Measurements from ENCODE around the gene TMEM209. TPM values are rescaled to one million over a fixed set of nuclear protein-coding genes. Genes with fewer than 3 reads are reported as not detected.
A peak's percentile ranks its signal among the peaks of the same experiment; 100 is the strongest.

Gene TMEM209
- total RNA-seq, 1 donor from 2014 or later: 22.7 TPM

DNA sequence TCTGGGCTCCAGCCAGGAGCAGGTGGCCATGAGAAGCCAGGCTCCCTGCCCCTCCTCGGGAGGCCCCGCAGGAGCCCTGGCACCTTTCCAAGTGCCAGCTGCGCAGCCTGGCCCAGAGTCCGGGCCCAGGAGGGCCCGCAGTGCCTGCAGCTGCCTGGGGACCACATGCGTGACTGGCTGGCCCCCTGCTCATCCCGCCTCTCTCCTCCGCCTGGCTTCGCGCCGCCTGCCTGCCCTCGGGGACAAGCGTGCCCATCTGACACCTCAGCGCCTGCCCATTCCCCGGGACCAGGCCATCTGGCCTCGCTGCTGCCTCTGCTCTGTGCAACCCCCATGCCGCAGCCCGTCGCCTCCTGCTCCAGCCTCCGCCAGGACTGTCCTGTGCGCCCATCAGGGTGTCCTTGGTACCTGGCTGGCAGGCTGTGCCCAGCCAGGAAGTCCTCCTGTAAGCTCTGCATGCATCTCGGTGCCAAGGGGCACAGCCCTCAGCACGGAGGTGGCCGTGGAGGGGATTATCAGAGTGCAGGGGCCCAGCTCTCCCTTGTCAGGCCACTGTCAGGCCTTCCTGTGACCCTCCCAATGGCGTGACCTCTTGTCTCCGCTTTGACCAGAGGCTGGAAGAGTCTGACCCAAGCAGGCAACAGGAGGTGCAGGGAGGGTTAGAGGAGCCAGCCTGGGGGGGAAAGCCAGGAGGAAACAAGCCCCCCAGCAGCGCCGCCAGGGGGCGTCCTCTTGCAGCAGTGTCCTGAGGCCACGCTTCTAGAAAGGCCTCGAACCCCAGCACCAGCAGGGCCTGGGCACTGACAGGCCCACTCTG lies 50.5 kb downstream of the TMEM209 start:
- Mint-ChIP-seq H3K4me3 (ENCODE audit: unreplicated experiment) (no peak overlapping the region), H3K4me1 (ENCODE audit: unreplicated experiment) (peaks cover 2% of the 10 kb centered on the region), H3K36me3 (ENCODE audit: unreplicated experiment) (peaks cover 15% of the 10 kb centered on the region), H3K27me3 (ENCODE audit: unreplicated experiment) (no peaks in the 10 kb centered on the region), H3K9me3 (ENCODE audit: unreplicated experiment) (no peaks in the 10 kb centered on the region), H3K27ac (ENCODE audit: unreplicated experiment) (no peak overlapping the region)
- peak; percentile 85 for DNase-seq (ENCODE audit: extremely low spot score, unreplicated experiment)
- TF ChIP-seq, protein P1, sequence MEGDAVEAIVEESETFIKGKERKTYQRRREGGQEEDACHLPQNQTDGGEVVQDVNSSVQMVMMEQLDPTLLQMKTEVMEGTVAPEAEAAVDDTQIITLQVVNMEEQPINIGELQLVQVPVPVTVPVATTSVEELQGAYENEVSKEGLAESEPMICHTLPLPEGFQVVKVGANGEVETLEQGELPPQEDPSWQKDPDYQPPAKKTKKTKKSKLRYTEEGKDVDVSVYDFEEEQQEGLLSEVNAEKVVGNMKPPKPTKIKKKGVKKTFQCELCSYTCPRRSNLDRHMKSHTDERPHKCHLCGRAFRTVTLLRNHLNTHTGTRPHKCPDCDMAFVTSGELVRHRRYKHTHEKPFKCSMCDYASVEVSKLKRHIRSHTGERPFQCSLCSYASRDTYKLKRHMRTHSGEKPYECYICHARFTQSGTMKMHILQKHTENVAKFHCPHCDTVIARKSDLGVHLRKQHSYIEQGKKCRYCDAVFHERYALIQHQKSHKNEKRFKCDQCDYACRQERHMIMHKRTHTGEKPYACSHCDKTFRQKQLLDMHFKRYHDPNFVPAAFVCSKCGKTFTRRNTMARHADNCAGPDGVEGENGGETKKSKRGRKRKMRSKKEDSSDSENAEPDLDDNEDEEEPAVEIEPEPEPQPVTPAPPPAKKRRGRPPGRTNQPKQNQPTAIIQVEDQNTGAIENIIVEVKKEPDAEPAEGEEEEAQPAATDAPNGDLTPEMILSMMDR (IDR thresholded peaks at IDR 0.05): peak; percentile 21

GRCh38 chr7:130154131-130154500 lies 51.1 kb downstream of the TMEM209 start:
- Mint-ChIP-seq H3K27ac (ENCODE audit: unreplicated experiment) (no peak overlapping the region), H3K36me3 (ENCODE audit: unreplicated experiment) (peaks cover 10% of the 10 kb centered on the region), H3K4me1 (ENCODE audit: unreplicated experiment) (peaks cover 3% of the 10 kb centered on the region), H3K4me3 (ENCODE audit: unreplicated experiment) (no peak overlapping the region), H3K27me3 (ENCODE audit: unreplicated experiment) (no peaks in the 10 kb centered on the region), H3K9me3 (ENCODE audit: unreplicated experiment) (no peaks in the 10 kb centered on the region)
- TF ChIP-seq, protein P1 (IDR thresholded peaks at IDR 0.05): no peak
- peak; percentile 66 for DNase-seq (ENCODE audit: extremely low spot score, unreplicated experiment)

DNA sequence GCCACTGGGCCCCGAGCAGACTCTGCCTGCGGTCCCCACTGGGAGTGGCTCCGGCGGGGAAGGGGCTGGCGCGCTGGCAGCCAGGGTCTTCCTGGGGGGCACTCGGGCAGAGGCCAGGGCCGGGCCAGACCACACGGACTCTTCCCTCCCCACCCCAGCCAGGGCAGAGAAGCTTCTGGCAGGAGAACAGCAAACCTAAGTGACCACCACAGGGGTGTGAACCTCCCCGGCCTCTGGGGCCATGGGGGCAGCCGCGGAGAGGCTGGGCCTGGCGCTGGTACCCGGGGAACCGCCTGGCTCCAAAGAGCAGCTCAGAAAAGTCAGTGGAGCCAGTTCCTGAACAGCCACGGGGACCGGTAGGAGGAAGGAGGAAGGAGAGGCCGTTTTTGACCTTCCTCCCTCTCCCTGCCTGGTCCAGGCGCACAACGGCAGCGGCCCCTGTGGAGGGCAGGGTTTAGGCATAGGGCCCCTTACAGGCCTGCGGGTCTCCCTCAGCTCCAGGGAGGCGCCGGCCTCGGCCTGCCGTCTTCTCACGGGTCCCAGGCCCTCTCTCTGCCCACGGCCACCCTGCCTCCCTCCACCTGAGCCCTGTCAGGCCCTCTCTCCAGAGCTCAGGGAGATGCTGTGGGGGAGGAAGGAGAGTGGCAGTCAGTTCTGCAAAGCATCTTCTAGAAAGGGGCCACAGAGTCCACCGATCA lies 51.8 kb downstream of the TMEM209 start:
- TF ChIP-seq, protein P1 (IDR thresholded peaks at IDR 0.05): no peak
- H3K4me1 Mint-ChIP-seq (ENCODE audit: unreplicated experiment): peaks cover 4% of the 10 kb centered on the region
- peaks cover 7% of the 10 kb centered on the region for H3K36me3 Mint-ChIP-seq (ENCODE audit: unreplicated experiment)
- H3K27me3 Mint-ChIP-seq (ENCODE audit: unreplicated experiment): no peaks in the 10 kb centered on the region
- H3K9me3 Mint-ChIP-seq (ENCODE audit: unreplicated experiment): no peaks in the 10 kb centered on the region
- no peak overlapping the region for H3K27ac Mint-ChIP-seq (ENCODE audit: unreplicated experiment)
- no peak overlapping the region for H3K4me3 Mint-ChIP-seq (ENCODE audit: unreplicated experiment)
- peak; percentile 83 for DNase-seq (ENCODE audit: extremely low spot score, unreplicated experiment)

GRCh38 chr7:130152493-130153210 lies 52.6 kb downstream of the TMEM209 start:
- TF ChIP-seq, protein P1 (IDR thresholded peaks at IDR 0.05): no peak
- Mint-ChIP-seq H3K27ac (ENCODE audit: unreplicated experiment) (no peak overlapping the region), H3K36me3 (ENCODE audit: unreplicated experiment) (peaks cover 2% of the 10 kb centered on the region), H3K4me1 (ENCODE audit: unreplicated experiment) (peaks cover 4% of the 10 kb centered on the region), H3K9me3 (ENCODE audit: unreplicated experiment) (no peaks in the 10 kb centered on the region), H3K4me3 (ENCODE audit: unreplicated experiment) (no peak overlapping the region), H3K27me3 (ENCODE audit: unreplicated experiment) (no peaks in the 10 kb centered on the region)
- peak; percentile 80 for DNase-seq (ENCODE audit: extremely low spot score, unreplicated experiment)
